Stimulated activated CD4-positive, alpha-beta T cell treated with anti-CD3 and anti-CD28 coated beads, TNF-alpha, amount 100 ng/mL, for 4 hours (primary cell): Measurements from ENCODE around the gene KCNJ11.

Source experiments
- DNase-seq, 3 experiments: peaks; one replicate each; pipeline ENCODE4 v3.0.0-alpha.2; 2020; ENCODE audit warnings: low read depth in 3 of 3

The KCNJ11 gene

DNA sequence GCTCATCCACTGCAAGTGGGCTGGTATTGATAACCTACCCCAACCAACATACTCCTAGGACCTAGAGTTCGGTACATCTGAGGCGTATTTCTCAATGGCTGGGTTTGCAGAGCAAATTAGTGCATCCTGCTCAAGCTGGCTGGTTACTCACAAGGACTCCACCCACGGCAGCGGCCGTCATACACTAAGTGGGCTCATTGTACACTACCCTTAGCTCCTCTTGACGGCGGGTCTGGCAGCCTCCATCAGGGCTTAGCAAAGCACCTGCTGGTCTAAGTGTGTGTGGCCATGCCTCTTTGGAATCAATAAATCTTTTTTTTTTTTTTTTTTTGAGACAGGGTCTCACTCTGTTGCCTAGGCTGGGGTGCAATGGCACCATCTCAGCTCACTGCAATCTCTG, 20.2 kb upstream of the KCNJ11 start:
- DNase-seq, result no peak

- DNase-seq, result no peak
These were observed 19.6 kb upstream of the KCNJ11 start for GRCh38 chr11:17408026-17408425.

DNA sequence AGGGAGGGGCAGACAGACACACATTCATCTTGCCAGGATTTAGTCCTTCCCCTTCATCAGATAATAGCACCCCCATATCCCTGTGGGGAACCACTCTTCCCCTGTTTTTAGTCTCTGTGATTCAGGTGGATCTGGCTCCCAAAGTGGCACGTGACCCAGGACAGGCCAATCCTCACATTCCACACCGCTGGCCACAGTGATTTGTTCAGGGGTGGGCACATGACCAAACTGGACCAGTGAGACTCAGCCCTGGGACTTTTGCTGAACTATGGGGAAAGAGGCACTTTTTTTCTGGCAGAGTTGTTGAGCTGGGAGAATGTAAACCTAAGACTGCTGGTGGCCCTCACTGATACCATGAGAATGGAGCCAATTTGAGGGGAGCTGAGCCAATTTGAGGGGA, 19.1 kb upstream of the KCNJ11 start:
- DNase-seq, result no peak

DNA sequence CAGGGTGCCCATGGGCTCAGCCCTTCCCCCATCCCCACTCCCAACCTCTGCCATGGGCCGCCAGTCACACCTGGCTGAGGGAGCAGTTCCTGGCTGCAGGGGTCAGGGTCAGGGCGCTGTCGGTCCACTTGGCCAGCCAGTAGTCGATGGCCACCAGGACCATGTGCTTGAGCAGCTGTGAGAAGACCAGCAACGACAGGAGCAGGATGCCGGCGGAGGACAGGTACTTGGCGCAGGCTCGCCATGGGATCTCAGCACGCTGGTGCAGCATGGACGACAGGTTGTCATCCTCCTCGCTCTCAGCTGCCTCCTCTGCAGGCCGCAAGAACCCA, 18.3 kb upstream of the KCNJ11 start:
- DNase-seq, result no peak

DNA sequence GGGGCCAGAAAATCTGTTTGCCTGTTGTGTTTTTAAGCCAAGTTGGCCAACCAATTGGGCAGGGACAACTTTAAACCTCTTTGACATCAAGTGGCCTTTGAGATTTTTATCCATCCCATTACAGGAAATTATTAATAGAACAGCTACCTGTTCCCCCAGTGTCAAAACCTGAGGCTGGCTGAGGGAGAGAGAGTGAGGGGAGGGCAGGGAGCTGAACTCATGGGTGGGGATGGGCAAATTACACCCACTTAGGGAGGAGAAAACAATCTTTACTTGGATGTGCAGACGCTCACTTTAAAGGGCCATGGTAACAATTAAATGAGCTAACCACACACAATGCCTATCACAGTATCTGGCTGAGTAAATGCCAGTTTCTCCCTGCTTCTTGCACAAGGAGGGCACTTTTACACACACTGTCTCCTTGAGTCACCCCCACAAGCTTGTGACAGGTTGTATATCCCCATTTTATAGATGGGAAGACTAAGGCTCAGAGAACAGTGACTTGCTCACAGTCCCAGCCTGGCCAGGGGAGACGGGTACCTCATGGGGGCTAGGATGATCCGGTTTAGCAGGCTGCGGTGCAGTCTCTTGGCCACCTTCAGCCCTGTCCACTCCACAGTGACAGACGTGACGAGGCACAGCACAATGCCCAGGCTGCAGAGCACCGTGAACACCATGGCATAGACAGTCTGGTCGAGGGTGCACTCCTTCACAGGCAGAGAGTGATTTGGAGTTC, 17.8 kb upstream of the KCNJ11 start:
- no peak for DNase-seq

GRCh38 chr11:17405232-17406005, 17.0 kb upstream of the KCNJ11 start:
- no peak for DNase-seq

DNA sequence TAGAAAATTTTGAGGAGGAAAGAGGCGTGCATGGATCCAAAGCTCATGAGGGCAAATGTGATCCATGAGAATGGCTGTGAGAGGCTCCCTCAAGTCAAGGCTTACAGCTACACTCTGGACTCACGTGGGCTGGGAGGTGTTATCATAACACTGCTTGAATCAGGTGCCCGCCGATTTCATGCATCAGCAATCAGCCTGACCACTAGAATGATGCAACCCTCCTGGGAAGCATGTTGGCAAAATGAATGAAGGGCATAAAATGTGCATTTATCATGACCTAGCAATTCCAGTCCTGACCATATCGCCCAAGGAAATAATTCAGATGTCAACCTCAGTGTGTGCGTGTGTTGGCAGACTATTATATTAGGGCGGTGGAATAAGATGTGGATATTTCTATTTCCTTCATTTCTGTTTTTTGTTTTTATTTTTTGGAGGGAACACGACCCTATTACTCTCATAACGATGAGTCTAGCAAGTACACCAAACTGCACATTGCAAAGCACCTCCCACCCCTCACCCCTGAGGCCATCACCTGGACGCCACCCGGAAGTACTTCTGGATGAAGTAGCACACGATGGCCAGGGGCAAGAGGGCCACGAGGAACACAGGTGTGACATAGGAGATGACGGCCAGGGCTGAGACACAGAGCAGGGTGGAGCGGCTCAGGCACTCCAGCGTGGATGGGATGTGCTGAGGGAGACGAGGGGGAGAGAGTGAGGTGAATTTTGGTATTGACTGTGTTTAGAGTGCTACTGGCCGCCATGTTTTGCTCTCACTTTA, 15.7 kb upstream of the KCNJ11 start:
- DNase-seq, result no peak

- DNase-seq, result no peak
These were observed 14.0 kb upstream of the KCNJ11 start for GRCh38 chr11:17402486-17402885.

DNA sequence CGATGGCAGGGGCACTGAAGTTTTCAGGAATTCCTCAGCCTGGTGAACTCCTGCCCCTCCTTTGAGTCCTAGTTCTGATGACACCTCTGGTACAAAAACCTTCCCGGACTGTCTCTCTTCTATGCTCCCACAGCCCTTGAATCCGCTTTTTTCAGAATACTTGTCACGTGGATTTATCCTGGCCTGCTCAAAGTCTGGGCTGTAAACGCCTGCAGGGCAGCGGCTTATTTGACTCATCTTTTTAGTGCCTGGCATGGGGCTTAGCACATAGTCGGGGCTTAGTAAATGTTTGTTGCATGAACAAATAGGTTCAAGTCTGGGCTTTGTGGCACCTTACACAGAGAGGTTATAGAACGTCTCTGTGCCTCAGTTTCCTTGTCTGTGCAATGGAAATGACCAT, 13.4 kb upstream of the KCNJ11 start:
- no peak for DNase-seq

GRCh38 chr11:17401316-17401715, 12.9 kb upstream of the KCNJ11 start:
- no peak for DNase-seq

DNA sequence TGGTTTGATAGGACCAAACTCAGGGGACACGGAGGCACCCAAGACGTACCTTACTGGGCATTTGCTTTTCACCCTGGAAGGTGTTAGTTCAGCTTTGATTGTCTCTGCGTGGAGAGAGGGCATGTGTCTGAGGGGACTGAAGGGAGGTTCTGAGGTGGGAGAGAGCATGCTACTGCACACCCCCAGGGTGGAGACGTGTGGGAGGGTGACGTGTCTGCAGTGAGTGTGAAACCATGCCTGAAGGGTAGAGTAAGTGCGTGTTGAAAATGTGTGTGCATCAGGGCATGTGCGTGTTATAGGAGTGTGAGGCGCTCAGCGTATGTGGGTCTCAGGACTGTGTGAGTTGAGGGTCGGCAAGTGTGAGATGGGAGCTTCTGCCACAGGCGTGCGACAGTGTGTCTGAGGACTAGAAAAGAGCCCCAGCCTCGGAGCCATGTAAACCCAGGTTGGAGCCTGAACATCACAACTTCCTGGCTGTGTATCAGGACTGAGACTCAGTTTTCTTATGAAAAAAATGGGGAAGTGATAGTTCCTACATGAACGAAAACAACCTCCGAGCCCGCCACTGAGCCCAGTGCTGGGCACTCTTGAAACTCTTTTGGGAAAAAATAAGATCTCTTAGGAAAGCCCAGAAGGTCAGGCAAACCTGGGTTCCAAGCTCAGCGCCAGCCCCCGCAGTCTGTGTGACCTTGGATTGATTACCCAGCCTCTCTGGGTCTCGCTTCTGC, 11.8 kb upstream of the KCNJ11 start:
- no peak for DNase-seq

- DNase-seq, result no peak
These were observed 10.8 kb upstream of the KCNJ11 start for GRCh38 chr11:17399236-17399635.

DNA sequence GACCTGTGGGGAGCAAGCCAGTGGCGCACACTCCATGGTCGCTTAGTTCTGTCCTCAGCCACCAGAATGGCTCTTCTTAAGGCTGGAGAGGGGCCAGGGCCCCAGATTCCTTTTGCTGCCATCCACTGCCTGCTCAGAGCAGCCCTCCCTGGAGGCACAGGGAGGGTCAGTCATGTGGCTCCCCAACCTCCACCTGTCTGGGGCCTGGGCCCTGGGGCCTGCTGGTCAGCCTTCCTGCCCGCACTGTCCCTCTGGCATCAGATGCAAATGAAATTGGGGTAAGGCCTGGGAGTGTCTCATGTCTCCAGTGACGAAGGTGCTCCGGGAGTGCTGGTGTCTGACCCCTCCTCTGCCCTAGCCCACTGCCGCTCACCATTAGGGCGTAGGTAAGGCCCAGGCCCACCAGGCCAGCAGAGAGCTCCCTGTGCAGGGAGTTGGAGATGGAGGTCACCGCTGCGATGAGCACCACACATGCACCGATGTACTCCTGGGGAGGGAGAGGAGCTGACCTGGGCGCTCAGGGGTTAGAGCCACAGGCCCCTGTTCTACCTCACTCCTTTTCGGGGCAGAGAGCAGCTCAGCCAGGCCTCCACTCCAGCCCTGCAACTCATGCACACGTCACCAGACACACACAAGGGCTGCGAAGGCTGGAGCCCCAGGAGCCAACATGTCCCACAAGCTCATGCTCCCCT, 9.0 kb upstream of the KCNJ11 start:
- no peak for DNase-seq

- DNase-seq, result no peak
These were observed 8.3 kb upstream of the KCNJ11 start for GRCh38 chr11:17396598-17397310.

DNA sequence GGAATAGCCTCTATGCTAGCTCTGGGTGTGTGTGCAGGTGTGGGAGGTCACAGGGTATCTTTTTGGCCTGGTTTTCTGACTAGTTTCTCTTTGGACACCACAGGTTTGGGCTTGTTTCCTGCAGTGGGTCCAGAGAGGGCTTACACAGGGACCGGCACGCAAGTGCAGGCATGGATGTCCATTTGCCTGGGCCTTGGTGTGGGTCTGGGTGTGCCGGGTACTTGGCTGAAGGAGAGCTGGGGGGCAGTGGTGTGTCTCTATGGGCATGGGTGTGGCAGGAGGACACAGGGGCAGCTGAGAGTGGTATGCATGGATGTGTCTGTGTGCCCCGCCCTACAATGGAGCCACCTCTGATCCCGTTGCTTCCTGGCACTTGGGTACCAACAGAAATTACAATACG, 7.5 kb upstream of the KCNJ11 start:
- no peak for DNase-seq

- no peak for DNase-seq
These were observed 7.1 kb upstream of the KCNJ11 start for GRCh38 chr11:17395554-17395961.

DNA sequence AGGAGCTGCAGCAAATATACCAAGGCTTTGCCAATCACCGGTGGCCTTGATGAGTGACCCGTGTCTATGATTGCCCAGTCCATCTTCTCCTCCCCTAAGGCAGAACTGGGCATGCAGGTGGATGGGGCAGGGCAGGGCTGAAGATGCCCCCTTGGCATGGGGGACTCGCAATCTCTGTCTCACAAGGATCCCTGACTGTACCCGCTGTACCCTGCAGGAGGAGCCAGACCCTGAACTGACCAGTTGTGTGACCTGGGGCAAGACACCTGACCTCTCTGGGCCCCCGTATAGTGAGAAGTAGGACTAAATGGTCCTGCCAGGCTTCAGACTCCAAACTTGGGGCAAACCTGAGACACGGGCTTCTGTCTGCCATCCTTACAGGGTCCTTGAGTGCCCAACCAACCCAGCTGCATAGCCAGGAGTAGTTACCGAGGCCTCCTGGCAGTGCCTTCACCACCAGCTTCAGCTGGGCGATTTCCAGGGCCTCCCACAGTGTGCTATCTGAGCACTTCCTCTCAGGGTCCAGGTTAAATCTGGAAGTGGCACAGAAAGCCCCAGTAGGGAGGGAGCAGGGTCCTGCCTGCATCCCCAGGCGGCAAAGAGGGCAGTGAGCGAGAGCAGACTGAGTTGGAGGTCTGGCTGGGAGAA, 6.4 kb upstream of the KCNJ11 start:
- DNase-seq, result no peak

- DNase-seq, result no peak
These were observed 5.0 kb upstream of the KCNJ11 start for GRCh38 chr11:17393472-17393871.

GRCh38 chr11:17392872-17393271, 4.4 kb upstream of the KCNJ11 start:
- no peak for DNase-seq
